GM12892 (cell line): ENCODE results near the gene COG8.

Source experiments
- POLR2A ChIP-seq: IDR thresholded peaks from 2 replicates; pipeline ENCODE4 v1.6.1; 2011; ENCODE audit warnings: low read depth, low read length, control low read depth
- TAF1 ChIP-seq: IDR thresholded peaks from 2 replicates; pipeline ENCODE4 v1.6.1; 2011; ENCODE audit warnings: low read depth, mild to moderate bottlenecking, control low read depth, low read length, borderline replicate concordance

DNA sequence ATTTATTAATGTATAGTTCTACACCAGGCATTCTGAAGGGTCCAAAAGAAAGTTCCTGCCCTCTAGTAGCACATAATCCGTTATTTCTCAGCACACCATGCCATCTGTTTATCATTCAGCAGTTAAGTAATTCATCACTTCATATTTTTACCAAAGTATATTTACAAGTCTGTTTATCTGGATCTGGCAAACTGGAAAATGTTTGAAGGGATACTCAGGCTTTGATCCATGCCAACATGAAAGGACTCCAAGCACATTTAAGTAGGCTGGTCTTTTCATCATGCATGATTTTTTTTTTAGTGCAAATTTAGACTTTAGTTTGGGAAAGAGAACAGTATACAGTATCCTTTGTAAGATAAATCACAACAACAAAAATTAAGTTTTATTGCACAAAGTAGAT, 32.3 kb downstream of the COG8 start:
- no peak for TF ChIP-seq TAF1
- no peak for TF ChIP-seq POLR2A
